SK-N-SH (cell line): Measurements from ENCODE around the gene CASP5. TPM values are rescaled to one million over a fixed set of nuclear protein-coding genes. Genes with fewer than 3 reads are reported as not detected.

Source experiments
- CTCF ChIA-PET: fragments of 300-600, 350-600 bp; formaldehyde crosslinking; extraction: SDS; loops from one replicate; lab custom pipeline; 2021; lab: Yijun Ruan, JAX
- POLR2A ChIA-PET: fragments of 350-600 bp; sonication (Branson Sonifier 250); formaldehyde crosslinking; extraction: SDS; loops from one replicate; lab custom pipeline; 2020; ENCODE audit warnings: antibody characterized with exemption, inconsistent platforms; lab: Yijun Ruan, JAX
- DNase-seq: peaks from one replicate; pipeline ENCODE4 v3.0.0; 2012
- H2AFZ ChIP-seq: fragments of 200-600 bp; sonication (generic); 2 replicates; pipeline ENCODE4 v1.8.1; 2016; ENCODE audit warnings: antibody characterized with exemption, mild to moderate bottlenecking, low read depth
- H3F3A ChIP-seq: fragments of 200-600 bp; sonication (generic); replicated peaks from 2 replicates; pipeline ENCODE3; 2016; ENCODE audit warnings: antibody characterized with exemption, mild to moderate bottlenecking; ENCODE audit not compliant: insufficient read depth
- H3K27ac ChIP-seq, 2 experiments: fragments of 200-500 bp in 1 of 2; fragments of 200-600 bp in 1 of 2; sonication (Bioruptor generic) in 1 of 2; sonication (generic), shearing (Covaris generic) in 1 of 2; 2 replicates each; pipeline versions ENCODE4 v1.5.1 to v1.6.1; 2014 to 2016; ENCODE audit warnings: low read depth in 2 of 2, inconsistent platforms in 1 of 2, low read length in 1 of 2, mild to moderate bottlenecking in 1 of 2, mixed read lengths in 1 of 2
- H3K27me3 ChIP-seq: fragments of 200-600 bp; sonication (generic), shearing (Covaris generic); 2 replicates; pipeline ENCODE4 v1.6.1; 2016; ENCODE audit warnings: mixed run types; ENCODE audit not compliant: insufficient read depth
- H3K36me3 ChIP-seq, 2 experiments: fragments of 200-500 bp in 1 of 2; fragments of 200-600 bp in 1 of 2; sonication (Bioruptor generic) in 1 of 2; sonication (generic) in 1 of 2; replicated peaks in 1 of 2; 2 replicates each; pipeline versions ENCODE3 to v1.5.1; 2014 to 2016; ENCODE audit warnings: low read length in 1 of 2, mild to moderate bottlenecking in 1 of 2; ENCODE audit not compliant: insufficient read depth in 2 of 2, control insufficient read depth in 1 of 2
- H3K4me1 ChIP-seq, 2 experiments: fragments of 200-500 bp in 1 of 2; fragments of 200-600 bp in 1 of 2; sonication (Bioruptor generic) in 1 of 2; sonication (generic), shearing (Covaris generic) in 1 of 2; 2 replicates each; pipeline versions ENCODE4 v1.5.1 to v1.6.1; 2014 to 2016; ENCODE audit warnings: low read depth in 1 of 2, low read length in 1 of 2, mixed run types in 1 of 2; ENCODE audit not compliant: insufficient read depth in 2 of 2, control insufficient read depth in 1 of 2
- H3K4me2 ChIP-seq: fragments of 200-600 bp; sonication (generic), shearing (Covaris generic); 2 replicates; pipeline ENCODE4 v1.6.1; 2017; ENCODE audit warnings: mixed run types
- H3K4me3 ChIP-seq, 2 experiments: fragments of 200-500 bp in 1 of 2; fragments of 200-600 bp in 1 of 2; sonication (Bioruptor generic) in 1 of 2; sonication (generic), shearing (Covaris generic) in 1 of 2; 2 replicates each; pipeline versions ENCODE4 v1.5.1 to v1.8.1; 2014 to 2016; ENCODE audit warnings: low read depth in 2 of 2, inconsistent platforms in 1 of 2, low read length in 1 of 2, mild to moderate bottlenecking in 1 of 2, mixed read lengths in 1 of 2, moderate library complexity in 1 of 2
- H3K79me2 ChIP-seq: fragments of 200-600 bp; sonication (generic); 2 replicates; pipeline ENCODE4 v1.8.1; 2017; ENCODE audit warnings: mild to moderate bottlenecking; ENCODE audit not compliant: insufficient read depth
- H3K9ac ChIP-seq: fragments of 200-600 bp; sonication (generic); 2 replicates; pipeline ENCODE4 v1.6.1; 2017; ENCODE audit warnings: mixed run types
- H3K9me2 ChIP-seq: fragments of 200-600 bp; sonication (generic); 2 replicates; pipeline ENCODE4 v1.6.1; 2017; ENCODE audit warnings: mixed run types
- H3K9me3 ChIP-seq: fragments of 200-600 bp; sonication (generic); 2 replicates; pipeline ENCODE4 v1.6.1; 2017; ENCODE audit warnings: mixed run types, mild to moderate bottlenecking, moderate library complexity
- H4K20me1 ChIP-seq: fragments of 200-600 bp; sonication (generic); 2 replicates; pipeline ENCODE4 v1.6.1; 2017; ENCODE audit warnings: mild to moderate bottlenecking, mixed run types; ENCODE audit not compliant: insufficient read depth
- FOXM1 ChIP-seq: IDR thresholded peaks from 2 replicates; pipeline ENCODE4 v1.4.0; 2012; ENCODE audit warnings: low read depth, mild to moderate bottlenecking
- GABPA ChIP-seq: IDR thresholded peaks from 2 replicates; pipeline ENCODE4 v1.4.0; 2012; ENCODE audit warnings: low read depth, mild to moderate bottlenecking
- MEF2A ChIP-seq: IDR thresholded peaks from 2 replicates; pipeline ENCODE4 v1.4.0; 2012; ENCODE audit warnings: low read depth, borderline replicate concordance
- MXI1 ChIP-seq: IDR thresholded peaks from 2 replicates; pipeline ENCODE4 v1.6.1; 2012; ENCODE audit warnings: mild to moderate bottlenecking, low read depth, low read length, improper control_type of control experiment
- POLR2AphosphoS5 ChIP-seq: IDR thresholded peaks from 2 replicates; pipeline ENCODE4 v1.6.1; 2012; ENCODE audit warnings: low read depth, low read length
- RAD21 ChIP-seq: IDR thresholded peaks from 2 replicates; pipeline ENCODE4 v1.6.1; 2012; ENCODE audit warnings: mild to moderate bottlenecking, low read length
- RCOR1 ChIP-seq: fragments of 150-350 bp; IDR thresholded peaks from 2 replicates; pipeline ENCODE4 v1.6.1; 2017; ENCODE audit warnings: antibody characterized with exemption, low read length
- RFX5 ChIP-seq: IDR thresholded peaks from 2 replicates; pipeline ENCODE4 v1.6.1; 2012; ENCODE audit warnings: mild to moderate bottlenecking, improper control_type of control experiment, low read length
- SMC3 ChIP-seq: IDR thresholded peaks from 2 replicates; pipeline ENCODE4 v1.6.1; 2012; ENCODE audit warnings: low read depth, low read length, improper control_type of control experiment
- TEAD4 ChIP-seq: IDR thresholded peaks from 2 replicates; pipeline ENCODE4 v1.4.0; 2012; ENCODE audit warnings: mild to moderate bottlenecking, borderline replicate concordance; ENCODE audit not compliant: insufficient read depth
- WGBS: methylation state at CpG from one replicate; pipeline ENCODE4 v1.1.6; 2017; ENCODE audit warnings: low lambda C conversion rate; 5-methylcytosine and 5-hydroxymethylcytosine counted together
- polyA plus RNA-seq, 3 experiments: library from polyadenylated mRNA; depleted of rRNA; stranded (reverse); fragments of >200 nt; gene quantifications; 2 replicates each; pipeline ENCODE4 v1.2.3, GENCODE V29; 2012
- TF ChIP-seq, protein P1 (sequence below): fragments of 150-350 bp; IDR thresholded peaks from 2 replicates; pipeline ENCODE4 v1.6.1; 2017; ENCODE audit warnings: antibody characterized with exemption, low read length, low read depth, borderline replicate concordance
- TF ChIP-seq, protein P2 (sequence below): fragments of 200-600 bp; sonication (generic); IDR thresholded peaks from 2 replicates; pipeline ENCODE4 v1.6.1; 2017; ENCODE audit warnings: antibody characterized with exemption, mild to moderate bottlenecking, moderate library complexity
- TF ChIP-seq, protein P3 (sequence below): fragments of 150-350 bp; IDR thresholded peaks from 2 replicates; pipeline ENCODE4 v1.6.1; 2016; ENCODE audit warnings: mild to moderate bottlenecking, low read depth, low read length

The CASP5 gene
- polyA plus RNA-seq, 1 of the 3 experiments (the other 2 are of a cell fraction), result not detected

DNA sequence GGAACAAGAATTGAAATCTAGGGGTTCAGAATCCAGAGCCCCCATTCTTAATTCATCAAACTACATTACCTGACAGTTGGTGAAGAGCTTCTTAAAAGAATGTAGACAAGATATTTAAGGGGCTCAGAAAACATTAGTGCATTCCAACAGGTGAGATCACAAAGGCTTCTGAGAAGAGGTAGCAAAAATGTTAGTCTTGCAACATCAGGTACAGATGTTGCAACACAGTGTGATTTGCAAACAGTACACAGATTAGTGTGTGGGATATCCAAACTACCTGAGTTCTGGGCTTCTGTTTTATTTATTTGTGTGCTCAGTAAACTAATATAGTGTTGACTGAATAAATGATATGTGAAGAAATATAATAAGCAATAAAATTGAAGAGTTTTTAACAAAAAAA, 66.4 kb downstream of the CASP5 start:
- POLR2A ChIA-PET, result no interaction called here
- CTCF ChIA-PET, result no interaction called here

DNA sequence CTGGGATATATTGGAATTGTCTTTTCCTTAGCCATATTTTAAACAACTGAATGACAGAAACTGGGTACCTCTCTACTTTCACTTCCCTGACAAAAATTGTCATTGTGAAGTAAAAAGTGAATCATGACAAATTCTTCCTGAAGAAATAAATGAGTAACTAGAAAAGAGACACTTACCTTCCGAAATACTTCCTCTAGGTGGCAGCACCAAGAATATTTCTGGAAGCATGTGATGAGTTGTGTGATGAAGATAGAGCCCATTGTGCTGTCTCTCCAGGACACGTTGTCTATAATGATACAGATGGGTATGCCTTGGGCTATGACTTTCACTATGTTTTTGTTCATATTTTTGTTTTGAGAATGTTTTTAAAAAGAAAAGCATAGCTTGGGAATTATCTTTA, 76.1 kb downstream of the CASP5 start:
- H3K27ac ChIP-seq, result no peak overlapping the region
- H3K27me3 ChIP-seq, result no peaks in the 10 kb centered on the region
- H3K4me2 ChIP-seq, result no peak overlapping the region
- peaks cover 0 to 5% of the 10 kb centered on the region in 2 experiments for H3K36me3 ChIP-seq
- TF ChIP-seq MEF2A, result no peak
- no peak for TF ChIP-seq GABPA
- TF ChIP-seq RFX5, result no peak
- TF ChIP-seq, protein P1, sequence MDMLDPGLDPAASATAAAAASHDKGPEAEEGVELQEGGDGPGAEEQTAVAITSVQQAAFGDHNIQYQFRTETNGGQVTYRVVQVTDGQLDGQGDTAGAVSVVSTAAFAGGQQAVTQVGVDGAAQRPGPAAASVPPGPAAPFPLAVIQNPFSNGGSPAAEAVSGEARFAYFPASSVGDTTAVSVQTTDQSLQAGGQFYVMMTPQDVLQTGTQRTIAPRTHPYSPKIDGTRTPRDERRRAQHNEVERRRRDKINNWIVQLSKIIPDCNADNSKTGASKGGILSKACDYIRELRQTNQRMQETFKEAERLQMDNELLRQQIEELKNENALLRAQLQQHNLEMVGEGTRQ, result no peak
- TF ChIP-seq FOXM1, result no peak
- peak; percentile 31; the same call in 1 of the 2 replicates for TF ChIP-seq SMC3
- TF ChIP-seq, protein P2, sequence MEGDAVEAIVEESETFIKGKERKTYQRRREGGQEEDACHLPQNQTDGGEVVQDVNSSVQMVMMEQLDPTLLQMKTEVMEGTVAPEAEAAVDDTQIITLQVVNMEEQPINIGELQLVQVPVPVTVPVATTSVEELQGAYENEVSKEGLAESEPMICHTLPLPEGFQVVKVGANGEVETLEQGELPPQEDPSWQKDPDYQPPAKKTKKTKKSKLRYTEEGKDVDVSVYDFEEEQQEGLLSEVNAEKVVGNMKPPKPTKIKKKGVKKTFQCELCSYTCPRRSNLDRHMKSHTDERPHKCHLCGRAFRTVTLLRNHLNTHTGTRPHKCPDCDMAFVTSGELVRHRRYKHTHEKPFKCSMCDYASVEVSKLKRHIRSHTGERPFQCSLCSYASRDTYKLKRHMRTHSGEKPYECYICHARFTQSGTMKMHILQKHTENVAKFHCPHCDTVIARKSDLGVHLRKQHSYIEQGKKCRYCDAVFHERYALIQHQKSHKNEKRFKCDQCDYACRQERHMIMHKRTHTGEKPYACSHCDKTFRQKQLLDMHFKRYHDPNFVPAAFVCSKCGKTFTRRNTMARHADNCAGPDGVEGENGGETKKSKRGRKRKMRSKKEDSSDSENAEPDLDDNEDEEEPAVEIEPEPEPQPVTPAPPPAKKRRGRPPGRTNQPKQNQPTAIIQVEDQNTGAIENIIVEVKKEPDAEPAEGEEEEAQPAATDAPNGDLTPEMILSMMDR, result peak; percentile 64
- peak; percentile 53 for TF ChIP-seq RAD21
- TF ChIP-seq MXI1, result no peak
- ChIA-PET POLR2A (no interaction called here), CTCF (interaction anchor here (0.6 to 1.5 kb wide), 8 partner anchors 11 to 917 kb away, joined by 3 to 5 read pairs (median 3); partner anchors contain the start of gene CASP4)
- no peak overlapping the region for H3K9ac ChIP-seq
- no peak overlapping the region for H3K4me3 ChIP-seq
- no peaks in the 10 kb centered on the region for H3K79me2 ChIP-seq
- no peaks in the 10 kb centered on the region for H3K9me3 ChIP-seq
- no peak overlapping the region for H2AFZ ChIP-seq
- no peaks in the 10 kb centered on the region for H3K9me2 ChIP-seq
- no peak for DNase-seq
- 12% methylated on average over 2 of the region's 2 CpGs for WGBS
- no peaks in the 10 kb centered on the region for H3F3A ChIP-seq
- no peaks in the 10 kb centered on the region for H4K20me1 ChIP-seq
- no peaks in the 10 kb centered on the region for H3K4me1 ChIP-seq

More for the DNA sequence above, 66.4 kb downstream of the CASP5 start:
- Histone ChIP-seq H2AFZ (no peak overlapping the region), H4K20me1 (no peaks in the 10 kb centered on the region), H3K9ac (no peak overlapping the region), H3K9me3 (no peaks in the 10 kb centered on the region), H3K79me2 (no peaks in the 10 kb centered on the region; the same call in 1 of the 2 replicates), H3F3A (no peaks in the 10 kb centered on the region), H3K4me2 (no peak overlapping the region), H3K27me3 (no peaks in the 10 kb centered on the region), H3K4me1 (no peaks in the 10 kb centered on the region; a peak in 1 of 4 replicates), H3K27ac (no peak overlapping the region), H3K4me3 (no peak overlapping the region), H3K36me3 (no peaks in the 10 kb centered on the region), H3K9me2 (no peaks in the 10 kb centered on the region)
- DNase-seq, result no peak
- TF ChIP-seq, protein P1, result no peak
- TF ChIP-seq RCOR1 (no peak), TEAD4 (no peak), POLR2AphosphoS5 (no peak)
- TF ChIP-seq, protein P2, result no peak
- TF ChIP-seq, protein P3, sequence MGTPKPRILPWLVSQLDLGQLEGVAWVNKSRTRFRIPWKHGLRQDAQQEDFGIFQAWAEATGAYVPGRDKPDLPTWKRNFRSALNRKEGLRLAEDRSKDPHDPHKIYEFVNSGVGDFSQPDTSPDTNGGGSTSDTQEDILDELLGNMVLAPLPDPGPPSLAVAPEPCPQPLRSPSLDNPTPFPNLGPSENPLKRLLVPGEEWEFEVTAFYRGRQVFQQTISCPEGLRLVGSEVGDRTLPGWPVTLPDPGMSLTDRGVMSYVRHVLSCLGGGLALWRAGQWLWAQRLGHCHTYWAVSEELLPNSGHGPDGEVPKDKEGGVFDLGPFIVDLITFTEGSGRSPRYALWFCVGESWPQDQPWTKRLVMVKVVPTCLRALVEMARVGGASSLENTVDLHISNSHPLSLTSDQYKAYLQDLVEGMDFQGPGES, result no peak
